ENCODE data around the gene TGIF1. TPM values are rescaled to one million over a fixed set of nuclear protein-coding genes. Genes with fewer than 3 reads are reported as not detected.

Gene TGIF1
- total and polyA plus RNA-seq, 10 of the 15 experiments (the other 5 are each of a cell fraction or from before 2014, with no cell fraction given): 1.8 to 8.5 (median 6.4) TPM

DNA sequence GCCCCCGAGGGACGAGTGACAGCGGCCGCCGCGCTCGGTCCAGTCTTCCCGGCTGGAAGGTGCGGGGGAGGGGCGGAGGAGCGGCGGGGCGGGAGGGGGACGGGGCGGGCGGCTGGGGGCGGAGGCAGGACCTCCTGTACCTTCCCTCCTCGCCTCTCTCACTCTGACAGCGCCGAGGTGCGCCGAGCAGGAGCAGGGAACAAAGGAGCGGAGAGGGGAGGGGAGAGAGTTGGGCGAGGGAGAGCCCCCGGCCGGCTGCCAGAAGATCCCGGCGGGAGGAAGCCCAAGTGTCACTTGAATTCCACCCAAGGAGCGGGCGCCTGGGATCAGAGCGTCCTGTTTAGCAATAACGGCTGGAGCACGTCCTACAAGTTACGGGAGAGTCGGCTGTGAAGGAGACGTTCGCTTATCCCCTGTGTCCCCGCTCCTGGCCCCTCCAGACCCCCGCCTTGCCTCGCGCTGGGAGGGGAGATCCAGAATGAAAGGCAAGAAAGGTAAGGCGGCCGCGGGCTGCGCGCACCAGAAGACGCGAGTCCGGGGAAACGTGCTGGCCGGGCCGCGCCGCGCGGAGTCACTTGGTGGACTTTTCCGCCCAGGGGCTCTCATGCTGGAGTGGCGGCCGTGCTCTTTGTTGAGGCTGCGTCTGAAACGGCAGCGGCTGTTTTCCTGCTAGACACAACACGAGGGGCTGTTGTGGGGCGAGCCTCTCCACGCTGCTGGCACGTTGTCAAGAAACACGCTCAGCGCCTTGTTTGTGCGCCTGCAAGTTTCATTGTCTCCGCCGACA is at the start of gene TGIF1 (continued):
- TF ChIP-seq MXI1 (IDR thresholded peaks at IDR 0.05; ENCODE audit: low read depth, low read length): no peak; the same call in 1 of the 2 replicates
- TF ChIP-seq IKZF1 (conservative IDR thresholded peaks at IDR 0.05): peak; percentile 62
- TF ChIP-seq EGR1 (IDR thresholded peaks at IDR 0.05; ENCODE audit: borderline replicate concordance in 1 of 2, low read depth in 2 of 2, low read length in 2 of 2): no peak
- no peak for TF ChIP-seq TCF12 (IDR thresholded peaks at IDR 0.05; ENCODE audit: low read depth, low read length)
- peak; percentile 43; the same call in 1 of the 2 replicates for TF ChIP-seq GATAD2B (conservative IDR thresholded peaks at IDR 0.05; ENCODE audit: low read depth)
- no peak for TF ChIP-seq ESRRA (IDR thresholded peaks at IDR 0.05; ENCODE audit: low read length)
- TF ChIP-seq SUZ12 (IDR thresholded peaks at IDR 0.05; ENCODE audit: unreplicated experiment): peak; percentile 9
- TF ChIP-seq MEF2B (IDR thresholded peaks at IDR 0.05; ENCODE audit: partially characterized antibody, poor library complexity, severe bottlenecking): no peak
- TF ChIP-seq SUPT20H (IDR thresholded peaks at IDR 0.05; ENCODE audit: borderline replicate concordance, control insufficient read depth, low read depth, low read length): no peak
- TF ChIP-seq, protein P1, sequence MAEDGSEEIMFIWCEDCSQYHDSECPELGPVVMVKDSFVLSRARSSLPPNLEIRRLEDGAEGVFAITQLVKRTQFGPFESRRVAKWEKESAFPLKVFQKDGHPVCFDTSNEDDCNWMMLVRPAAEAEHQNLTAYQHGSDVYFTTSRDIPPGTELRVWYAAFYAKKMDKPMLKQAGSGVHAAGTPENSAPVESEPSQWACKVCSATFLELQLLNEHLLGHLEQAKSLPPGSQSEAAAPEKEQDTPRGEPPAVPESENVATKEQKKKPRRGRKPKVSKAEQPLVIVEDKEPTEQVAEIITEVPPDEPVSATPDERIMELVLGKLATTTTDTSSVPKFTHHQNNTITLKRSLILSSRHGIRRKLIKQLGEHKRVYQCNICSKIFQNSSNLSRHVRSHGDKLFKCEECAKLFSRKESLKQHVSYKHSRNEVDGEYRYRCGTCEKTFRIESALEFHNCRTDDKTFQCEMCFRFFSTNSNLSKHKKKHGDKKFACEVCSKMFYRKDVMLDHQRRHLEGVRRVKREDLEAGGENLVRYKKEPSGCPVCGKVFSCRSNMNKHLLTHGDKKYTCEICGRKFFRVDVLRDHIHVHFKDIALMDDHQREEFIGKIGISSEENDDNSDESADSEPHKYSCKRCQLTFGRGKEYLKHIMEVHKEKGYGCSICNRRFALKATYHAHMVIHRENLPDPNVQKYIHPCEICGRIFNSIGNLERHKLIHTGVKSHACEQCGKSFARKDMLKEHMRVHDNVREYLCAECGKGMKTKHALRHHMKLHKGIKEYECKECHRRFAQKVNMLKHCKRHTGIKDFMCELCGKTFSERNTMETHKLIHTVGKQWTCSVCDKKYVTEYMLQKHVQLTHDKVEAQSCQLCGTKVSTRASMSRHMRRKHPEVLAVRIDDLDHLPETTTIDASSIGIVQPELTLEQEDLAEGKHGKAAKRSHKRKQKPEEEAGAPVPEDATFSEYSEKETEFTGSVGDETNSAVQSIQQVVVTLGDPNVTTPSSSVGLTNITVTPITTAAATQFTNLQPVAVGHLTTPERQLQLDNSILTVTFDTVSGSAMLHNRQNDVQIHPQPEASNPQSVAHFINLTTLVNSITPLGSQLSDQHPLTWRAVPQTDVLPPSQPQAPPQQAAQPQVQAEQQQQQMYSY (CRISPR knock-in tag; IDR thresholded peaks at IDR 0.05): no peak
- no peak for TF ChIP-seq HCFC1 (IDR thresholded peaks at IDR 0.05; ENCODE audit: low read length)
- no peak for TF ChIP-seq EP300 (IDR thresholded peaks at IDR 0.05; ENCODE audit: borderline replicate concordance in 1 of 2, control insufficient read depth in 1 of 2, low read depth in 2 of 2, low read length in 2 of 2)
- no peak for TF ChIP-seq TAF1 (IDR thresholded peaks at IDR 0.05; ENCODE audit: borderline replicate concordance, low read depth, low read length)
- no peak for TF ChIP-seq TBL1XR1 (IDR thresholded peaks at IDR 0.05; ENCODE audit: low read depth, low read length)
- TF ChIP-seq POLR2AphosphoS2 (IDR thresholded peaks at IDR 0.05; ENCODE audit: low read depth, low read length): no peak
- no peak for TF ChIP-seq MTA3 (IDR thresholded peaks at IDR 0.05; ENCODE audit: borderline replicate concordance, low read length)
- no peak for TF ChIP-seq NR2C1 (IDR thresholded peaks at IDR 0.05)
- no peak for TF ChIP-seq PML (IDR thresholded peaks at IDR 0.05; ENCODE audit: low read length)
- TF ChIP-seq RUNX3 (IDR thresholded peaks at IDR 0.05; ENCODE audit: low read length): no peak
- TF ChIP-seq POLR2AphosphoS5 (IDR thresholded peaks at IDR 0.05; ENCODE audit: low read length): peak; percentile 40
- no peak for TF ChIP-seq NFYB (IDR thresholded peaks at IDR 0.05; ENCODE audit: insufficient read depth, low read depth, low read length)
- TF ChIP-seq FOS (IDR thresholded peaks at IDR 0.05; ENCODE audit: borderline replicate concordance, extremely low read depth, insufficient read length): no peak
- TF ChIP-seq MLLT1 (IDR thresholded peaks at IDR 0.05): peak; percentile 70
- TF ChIP-seq NFYA (IDR thresholded peaks at IDR 0.05; ENCODE audit: borderline replicate concordance, low read depth, low read length): no peak
- TF ChIP-seq CHD1 (IDR thresholded peaks at IDR 0.05; ENCODE audit: low read depth, low read length): no peak
- TF ChIP-seq ATF7 (IDR thresholded peaks at IDR 0.05; ENCODE audit: low read depth): no peak

Measured in GM12878 (cell line).